Activated T-cell treated with anti-CD3 and anti-CD28 coated beads for 48 hours (primary cell): ENCODE data around the gene C3orf18.
A peak's percentile ranks its signal among the peaks of the same experiment; 100 is the strongest.
"Not testable (repeated sequence)": the region's sequence is repeated elsewhere in the genome, so short reads cannot be mapped to it uniquely, and the experiment has no call there.

Source experiments
- DNase-seq: peaks from one replicate; pipeline ENCODE4 v3.0.0-alpha.2; 2020; ENCODE audit warnings: low read depth

Gene C3orf18

DNA sequence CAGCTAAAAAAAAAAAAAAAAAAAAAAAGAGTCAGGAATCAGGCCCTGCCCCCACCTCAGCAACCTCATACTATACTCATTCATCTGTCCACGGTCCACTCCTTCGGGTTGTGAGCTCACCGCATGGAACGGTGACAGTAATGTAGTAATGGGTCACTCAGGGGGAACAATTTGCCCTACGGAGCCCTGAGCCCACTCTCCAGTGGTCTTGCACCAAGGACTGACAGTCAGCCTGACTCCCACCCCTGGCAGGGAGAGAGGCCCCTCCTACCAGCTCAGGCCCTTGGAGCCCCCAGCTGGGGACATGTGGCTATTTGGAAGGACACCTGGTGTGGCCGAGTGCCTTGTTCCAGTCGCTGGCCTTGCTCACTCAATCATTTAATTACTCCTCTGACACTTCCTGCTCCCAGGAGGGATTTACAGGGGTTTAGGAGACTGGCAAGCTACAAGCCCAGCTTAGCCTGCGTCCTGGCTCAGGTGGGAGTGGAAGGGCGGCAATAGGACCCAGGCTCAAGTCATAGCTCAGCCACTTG lies 44.2 kb downstream of the C3orf18 start:
- DNase-seq: no peak

DNA sequence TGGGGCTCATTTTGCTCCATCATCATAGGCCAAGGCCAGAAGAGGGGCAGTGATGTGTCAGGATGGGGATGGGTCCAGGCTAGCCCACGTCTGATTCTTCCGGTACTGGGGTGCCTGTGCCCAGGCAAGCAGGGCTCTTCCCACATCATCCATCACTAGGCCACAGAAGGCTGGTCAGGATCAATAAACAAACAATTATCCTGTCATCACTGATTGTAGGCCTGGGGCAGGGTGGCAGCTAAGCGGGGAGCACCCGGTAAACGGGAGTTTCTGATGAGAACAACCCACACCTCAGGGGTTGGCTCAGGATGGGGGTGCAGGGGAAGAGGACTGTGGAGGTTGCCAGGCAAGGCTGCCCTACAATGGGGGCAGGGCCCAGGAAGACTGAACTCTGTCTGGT lies 46.0 kb downstream of the C3orf18 start:
- no peak for DNase-seq

DNA sequence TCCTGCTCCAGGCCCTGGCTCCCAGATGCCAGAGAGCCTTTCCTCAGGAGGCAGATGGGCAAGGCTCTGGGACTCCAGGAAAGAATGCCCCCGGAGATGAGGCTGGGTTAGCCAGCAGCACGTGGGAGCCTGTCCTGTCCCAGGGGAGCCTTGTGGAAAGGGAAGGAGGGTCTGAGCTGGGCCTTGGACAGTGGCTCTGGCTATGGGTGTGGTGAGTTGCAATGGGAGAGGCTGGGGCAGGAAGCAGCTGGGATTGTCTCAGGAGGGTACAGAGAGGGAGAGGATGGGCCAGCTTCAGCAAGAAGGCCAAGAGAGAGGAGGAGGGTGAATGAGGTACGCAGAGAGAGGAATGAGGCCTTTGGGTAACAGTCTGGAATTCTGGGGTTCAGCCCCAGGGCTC lies 46.7 kb downstream of the C3orf18 start:
- DNase-seq: no peak

DNA sequence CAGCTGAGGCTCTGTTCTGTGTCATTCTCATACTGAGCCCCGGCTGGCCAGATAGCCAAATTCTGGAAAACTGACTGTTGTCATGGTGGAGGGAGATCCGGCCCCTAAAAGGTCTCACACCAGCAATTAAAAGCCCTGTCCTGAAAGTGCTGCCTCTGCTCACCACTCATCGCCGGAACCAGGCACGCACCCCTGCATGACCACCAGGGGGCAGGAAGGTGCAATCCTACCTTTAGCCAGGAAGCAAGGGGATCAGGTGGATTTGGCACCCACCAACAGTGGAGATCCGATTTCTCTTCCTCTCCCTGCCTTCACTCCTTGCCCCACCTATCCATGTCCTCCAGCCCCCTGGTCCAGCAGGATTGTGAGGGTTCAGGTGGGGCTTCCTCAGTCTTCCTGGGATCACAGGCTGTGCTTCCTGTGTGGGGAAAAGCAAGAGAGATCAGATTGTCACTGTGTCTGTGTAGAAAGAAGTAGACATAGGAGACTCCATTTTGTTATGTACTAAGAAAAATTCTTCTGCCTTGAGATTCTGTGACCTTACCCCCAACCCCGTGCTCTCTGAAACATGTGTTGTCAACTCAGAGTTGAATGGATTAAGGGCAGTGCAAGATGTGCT lies 48.0 kb downstream of the C3orf18 start:
- DNase-seq: peak; percentile 72

DNA sequence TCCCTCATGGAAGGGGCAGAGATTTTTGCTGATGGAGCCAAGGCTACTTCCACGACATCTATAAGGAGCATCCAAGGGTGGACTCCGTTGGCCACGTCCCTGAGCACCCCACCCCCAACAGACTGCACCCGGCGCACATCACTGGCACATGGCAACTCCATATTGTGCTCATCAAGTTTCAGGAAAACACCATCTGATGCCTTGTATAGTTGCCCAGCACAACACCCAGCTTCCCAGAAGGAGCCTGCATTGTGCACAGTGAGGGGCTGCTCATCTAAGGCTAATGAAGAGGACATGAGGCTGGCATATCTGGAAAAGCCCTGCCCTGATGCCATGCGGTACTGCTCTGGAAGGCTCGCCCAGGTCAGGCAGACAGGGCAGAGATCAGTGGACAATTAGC lies 49.1 kb downstream of the C3orf18 start:
- DNase-seq: no peak

DNA sequence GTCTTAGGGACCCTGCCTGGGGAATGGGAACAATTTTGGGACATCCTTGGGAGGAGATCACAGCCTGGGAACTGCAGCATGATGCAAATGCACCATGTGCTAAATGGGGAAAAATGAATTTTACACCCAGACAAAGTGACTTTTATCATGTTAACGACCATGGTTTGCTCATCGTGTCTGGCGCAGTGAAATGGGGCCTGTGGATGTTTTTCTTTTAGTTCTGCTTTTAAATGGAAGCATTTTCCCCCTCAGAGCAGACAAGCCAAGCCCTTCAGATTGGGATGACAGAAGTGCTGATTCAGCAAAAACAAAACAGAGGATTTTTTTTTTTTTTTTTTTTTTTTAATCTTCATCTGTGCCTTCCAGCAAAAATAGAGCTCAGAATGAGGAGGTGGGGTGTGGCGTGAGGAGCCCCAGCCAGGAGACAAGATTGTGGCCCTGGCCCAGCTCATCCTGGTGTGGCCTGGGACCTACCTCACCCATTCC lies 49.8 kb downstream of the C3orf18 start:
- DNase-seq: no peak

DNA sequence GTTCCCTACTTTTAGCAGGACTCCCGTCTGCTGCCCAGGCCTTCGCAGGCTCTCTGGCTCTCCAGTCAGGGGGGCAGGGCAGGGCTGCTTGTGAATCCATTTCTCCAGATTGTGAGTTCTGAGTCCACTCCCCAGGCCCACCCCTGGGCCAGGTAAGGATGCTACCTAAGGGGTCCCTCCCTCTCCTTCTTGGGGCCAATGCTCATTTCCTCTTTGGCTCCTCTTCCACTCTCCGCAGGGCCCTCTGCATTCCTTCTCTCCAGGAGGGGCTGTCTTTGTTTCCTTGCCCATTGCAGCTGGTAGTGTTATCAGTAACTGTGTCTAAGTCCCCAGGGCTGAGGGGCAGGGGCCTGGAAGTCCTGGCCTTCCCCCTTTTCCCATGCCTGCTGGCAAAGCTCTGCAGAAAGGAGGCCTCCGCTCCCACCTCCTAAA lies 51.1 kb downstream of the C3orf18 start:
- DNase-seq: no peak

DNA sequence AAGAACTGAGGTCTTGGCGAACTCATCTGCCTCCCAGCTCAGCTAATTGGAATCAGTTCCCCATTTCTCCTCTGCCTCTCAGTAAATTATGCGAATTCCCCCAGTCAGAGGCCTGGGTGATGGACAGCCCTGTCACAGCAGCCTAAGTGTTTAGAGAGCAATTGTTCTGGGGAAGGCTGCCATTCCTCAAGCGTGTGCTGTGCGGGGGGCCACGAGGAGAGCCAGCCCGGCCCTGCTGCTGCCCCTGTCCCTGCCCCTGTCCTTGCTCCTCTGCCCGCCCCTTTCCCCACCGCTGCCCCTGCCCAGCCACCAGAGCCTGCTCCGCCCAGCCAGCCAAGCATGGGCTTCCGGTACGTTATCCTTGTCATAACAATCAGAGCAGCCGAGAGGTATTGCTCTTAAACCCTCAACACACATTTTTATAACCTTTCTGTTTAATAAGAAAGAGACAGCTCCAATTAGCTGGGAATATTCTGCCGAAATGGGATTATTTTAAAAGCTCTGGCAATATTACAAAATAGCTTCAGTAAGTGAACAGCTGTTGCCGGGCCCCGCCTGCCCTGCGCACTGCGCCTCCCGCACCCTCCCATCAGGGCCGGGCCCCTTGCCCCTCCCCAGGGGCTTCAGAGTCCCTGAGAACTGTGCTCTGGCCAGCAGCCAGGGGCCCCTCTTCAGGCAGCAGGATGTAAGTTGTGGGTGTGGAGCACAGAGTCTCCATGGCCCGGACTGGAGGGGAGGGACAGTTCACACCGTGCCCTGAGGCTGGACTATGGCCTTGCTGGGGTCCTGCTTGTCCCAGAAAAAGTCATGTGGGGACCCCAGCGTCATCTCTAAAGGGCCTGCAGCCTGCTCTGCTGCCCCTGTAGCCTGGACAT lies 51.7 kb downstream of the C3orf18 start:
- no peak for DNase-seq

DNA sequence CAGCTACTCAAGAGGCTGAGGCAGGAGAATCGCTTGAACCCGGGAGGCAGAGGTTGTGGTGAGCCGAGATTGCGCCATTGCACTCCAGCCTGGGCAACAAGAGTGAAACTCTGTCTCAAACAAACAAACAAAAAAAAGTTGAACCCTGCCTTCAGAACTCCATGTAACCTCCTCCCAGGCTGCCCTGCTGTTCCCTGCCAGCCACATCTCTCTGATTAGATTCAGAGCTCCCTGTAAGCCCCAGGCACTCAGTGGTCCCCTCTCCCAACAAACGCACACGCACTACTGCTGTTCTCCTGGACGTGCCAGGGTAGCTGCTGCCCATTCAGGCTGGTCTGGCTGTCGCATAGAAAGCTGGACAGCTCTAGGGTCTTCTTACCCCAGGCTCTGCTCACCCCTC lies 54.6 kb downstream of the C3orf18 start:
- DNase-seq: not testable (repeated sequence)

DNA sequence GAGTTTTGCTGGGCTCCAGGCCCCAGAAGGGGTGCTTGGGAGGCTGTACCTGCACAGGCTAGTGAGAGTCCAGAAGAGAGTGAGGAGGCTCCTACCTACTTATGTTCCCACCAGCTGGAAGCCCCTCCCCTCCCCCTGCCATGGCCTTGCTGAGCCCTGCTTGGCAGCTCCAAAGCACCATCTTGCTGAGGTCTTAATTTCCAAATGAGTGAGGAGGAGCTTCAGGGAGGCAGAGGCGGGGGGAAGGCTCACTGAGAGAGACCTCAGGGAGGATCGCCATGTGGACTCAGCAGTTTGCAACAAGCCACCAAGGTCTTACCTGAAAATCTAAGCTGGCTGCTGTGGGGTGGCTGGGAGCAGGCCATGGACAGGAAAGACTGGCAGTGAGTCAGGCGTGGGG lies 55.4 kb downstream of the C3orf18 start:
- DNase-seq: no peak

DNA sequence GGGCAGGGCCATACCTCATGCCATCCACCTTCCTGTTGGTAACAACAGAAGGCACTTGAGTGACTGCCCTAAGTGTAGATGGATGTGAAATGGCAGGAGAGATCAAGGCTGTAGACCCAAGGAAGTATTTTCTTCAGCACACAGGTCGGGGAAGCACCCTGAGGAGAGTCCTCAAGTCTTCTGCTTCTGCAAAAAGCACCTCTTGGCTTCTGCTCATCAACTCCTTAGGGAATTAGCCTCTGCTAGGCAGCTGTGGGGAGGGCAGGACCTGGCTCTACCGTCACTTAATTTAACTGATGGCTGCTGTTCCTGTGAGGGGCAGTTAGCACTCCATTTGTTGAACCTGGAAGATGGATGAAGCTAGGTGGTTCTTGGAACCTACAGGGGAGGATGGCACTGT lies 57.2 kb downstream of the C3orf18 start:
- no peak for DNase-seq

DNA sequence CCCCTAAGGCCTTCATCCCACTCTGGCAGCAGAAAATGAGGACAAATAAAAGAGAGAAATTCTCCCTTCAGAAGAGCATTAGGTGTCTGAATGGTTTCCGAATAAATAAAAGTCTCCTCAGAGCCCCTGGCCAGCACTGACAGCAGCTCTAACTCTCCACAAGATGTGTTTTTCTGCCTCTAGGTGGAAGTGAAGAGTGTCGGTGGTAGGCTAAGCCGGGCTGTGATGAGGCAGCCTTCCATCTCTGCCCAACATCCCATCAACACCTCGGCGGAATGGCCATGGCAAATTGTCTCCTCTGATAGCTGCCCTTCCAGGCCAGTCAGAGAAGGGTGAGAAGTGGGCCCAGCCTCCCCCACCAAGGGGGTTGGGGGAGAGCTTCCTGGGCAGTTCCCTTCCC lies 57.8 kb downstream of the C3orf18 start:
- no peak for DNase-seq

DNA sequence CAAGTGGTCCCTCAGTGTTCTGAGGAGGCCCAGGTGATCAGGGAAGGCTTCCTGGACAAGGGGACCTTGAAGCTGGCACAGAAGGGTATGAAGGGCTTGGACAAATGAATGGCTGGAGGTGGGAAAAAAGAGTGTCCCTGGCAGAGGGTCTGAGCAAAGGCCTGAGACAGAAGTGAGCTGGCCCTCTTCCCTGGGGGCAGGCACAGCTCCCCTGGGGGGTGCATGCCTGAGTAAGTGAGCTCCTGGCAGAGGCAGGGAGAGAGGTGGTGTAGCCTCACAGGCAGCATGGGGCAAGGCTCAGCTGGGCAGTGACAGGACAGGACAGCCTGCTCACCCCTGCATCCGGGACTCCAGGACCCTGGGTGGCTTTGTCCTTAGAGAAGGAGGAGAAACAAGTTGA lies 58.7 kb downstream of the C3orf18 start:
- DNase-seq: no peak
